HepG2 (cell line): ENCODE measurements around the gene CPVL. TPM values are rescaled to one million over a fixed set of nuclear protein-coding genes. Genes with fewer than 3 reads are reported as not detected.

Experiments used
- IKZF4 ChIP-seq: sonication (generic); formaldehyde crosslinking; IDR thresholded peaks from 2 replicates; pipeline ENCODE4 v1.5.1; 2020; ENCODE audit warnings: borderline replicate concordance, mild to moderate bottlenecking, low read depth, missing genetic modification reagents; ENCODE audit errors: not compliant biosample characterization
- MTA1 ChIP-seq: sonication (generic); formaldehyde crosslinking; IDR thresholded peaks from 2 replicates; pipeline ENCODE4 v1.4.0; 2020; ENCODE audit warnings: missing genetic modification reagents, mild to moderate bottlenecking, borderline replicate concordance
- SIN3B ChIP-seq: fragments of 150-350 bp; IDR thresholded peaks from 2 replicates; pipeline ENCODE4 v1.6.1; 2014; ENCODE audit warnings: low read length
- SOX5 ChIP-seq: IDR thresholded peaks from 2 replicates; pipeline ENCODE4 v1.6.1; 2016; ENCODE audit warnings: borderline replicate concordance
- STAG1 ChIP-seq: sonication (generic); formaldehyde crosslinking; IDR thresholded peaks from 2 replicates; pipeline ENCODE4 v1.4.0; 2020; ENCODE audit warnings: missing genetic modification reagents
- XRCC5 ChIP-seq: fragments of 200-400 bp; formaldehyde crosslinking; optimal IDR thresholded peaks from 2 replicates; pipeline ENCODE3; 2017; ENCODE audit warnings: mild to moderate bottlenecking, low read length
- YY1 ChIP-seq: IDR thresholded peaks from 2 replicates; pipeline ENCODE4 v1.6.1; 2011; ENCODE audit warnings: low read length, low read depth, moderate library complexity, mild to moderate bottlenecking; ENCODE audit not compliant: insufficient read depth, insufficient replicate concordance
- ZBTB7A ChIP-seq: sonication (generic); formaldehyde crosslinking; IDR thresholded peaks from 2 replicates; pipeline ENCODE4 v1.8.0; 2022; ENCODE audit warnings: mild to moderate bottlenecking, missing genetic modification reagents
- ZBTB7B ChIP-seq: sonication (generic); formaldehyde crosslinking; IDR thresholded peaks from 2 replicates; pipeline ENCODE4 v1.4.0; 2020; ENCODE audit warnings: missing genetic modification reagents
- ZKSCAN1 ChIP-seq: fragments of 150-350 bp; IDR thresholded peaks from 2 replicates; pipeline ENCODE4 v1.6.1; 2014; ENCODE audit warnings: low read length
- ZNF138 ChIP-seq: sonication (generic); formaldehyde crosslinking; IDR thresholded peaks from 2 replicates; pipeline ENCODE4 v1.5.0; 2020; ENCODE audit warnings: mild to moderate bottlenecking, low read depth, missing genetic modification reagents
- ZNF251 ChIP-seq: sonication (generic); formaldehyde crosslinking; IDR thresholded peaks from 2 replicates; pipeline ENCODE4 v1.9.0; 2021; ENCODE audit warnings: mild to moderate bottlenecking, missing genetic modification reagents
- ZNF350 ChIP-seq: sonication (generic); formaldehyde crosslinking; IDR thresholded peaks from 2 replicates; pipeline ENCODE4 v1.4.0; 2020; ENCODE audit warnings: mild to moderate bottlenecking, low read depth, missing genetic modification reagents, borderline replicate concordance
- ZNF652 ChIP-seq: IDR thresholded peaks from 2 replicates; pipeline ENCODE4 v1.6.1; 2016; ENCODE audit warnings: low read depth, borderline replicate concordance
- polyA plus RNA-seq, 8 experiments: library from polyadenylated mRNA; depleted of rRNA in 3 of 8; stranded (reverse) in 7 of 8; unstranded in 1 of 8; fragments of >200 nt; fragmentation: Illumina TruSeq in 4 of 8; extraction: Trizol in 4 of 8; gene quantifications; 2 replicates each; pipeline versions ENCODE4 v1.2.1 to v1.2.3, GENCODE V29; 2011 to 2016; ENCODE audit warnings: low read depth in 4 of 8, missing spikeins in 1 of 8, mixed read lengths in 1 of 8; ENCODE audit not compliant: insufficient read depth in 1 of 8
- total RNA-seq, 5 experiments: library from RNA; depleted of rRNA; stranded (reverse); fragments of >200 nt; fragmentation: Illumina TruSeq; extraction: Trizol; gene quantifications; 2 replicates each; pipeline ENCODE4 v1.2.3, GENCODE V29; 2016; ENCODE audit warnings: low read depth in 1 of 5
- TF ChIP-seq, protein P1 (sequence below): sonication (generic); formaldehyde crosslinking; IDR thresholded peaks from 2 replicates; pipeline ENCODE4 v1.5.0; 2020; ENCODE audit warnings: mild to moderate bottlenecking, missing genetic modification reagents, borderline replicate concordance
- TF ChIP-seq, protein P2 (sequence below): sonication (generic); formaldehyde crosslinking; IDR thresholded peaks from 2 replicates; pipeline ENCODE4 v1.9.0; 2021; ENCODE audit warnings: missing genetic modification reagents, borderline replicate concordance
- TF ChIP-seq, protein P3 (sequence below): sonication (generic); formaldehyde crosslinking; IDR thresholded peaks from 2 replicates; pipeline ENCODE4 v1.8.0; 2022; ENCODE audit warnings: missing genetic modification reagents, mild to moderate bottlenecking, borderline replicate concordance
- TF ChIP-seq, protein P4 (sequence below): IDR thresholded peaks from 2 replicates; pipeline ENCODE4 v1.4.0; 2020; ENCODE audit warnings: mild to moderate bottlenecking, missing genetic modification reagents
- TF ChIP-seq, protein P5 (sequence below): sonication (generic); formaldehyde crosslinking; IDR thresholded peaks from 2 replicates; pipeline ENCODE4 v1.5.0; 2020; ENCODE audit warnings: missing genetic modification reagents

The CPVL gene
- total and polyA plus RNA-seq, 2 of the 13 experiments (the other 11 are each of a cell fraction or from before 2014, with no cell fraction given), result 59.2 to 294 TPM

DNA sequence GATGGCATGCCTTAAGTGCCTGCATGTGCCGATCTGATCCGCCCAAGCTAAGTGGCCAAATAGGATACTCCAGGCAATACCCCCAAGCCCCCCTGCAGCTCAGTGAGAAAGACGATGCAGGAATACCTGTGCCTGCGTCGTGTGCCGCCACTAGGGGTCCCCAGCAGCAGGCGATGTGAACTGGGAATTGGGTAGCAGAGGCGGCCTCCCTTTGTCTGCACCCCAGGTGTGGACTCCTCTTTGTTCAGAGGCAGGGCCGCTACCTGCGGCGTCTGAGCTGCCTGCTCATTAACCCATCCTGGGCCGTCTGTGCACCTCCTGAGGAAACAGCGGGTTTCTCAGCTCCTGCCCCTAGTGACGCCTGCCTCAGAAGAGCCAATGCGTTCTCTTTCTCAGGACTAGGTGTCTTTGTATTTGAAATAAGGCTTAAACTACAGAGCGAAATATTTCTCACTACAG lies 43.4 kb upstream of the CPVL start (continued):
- TF ChIP-seq STAG1 (CRISPR knock-in tag) (peak; percentile 91), ZNF350 (CRISPR knock-in tag) (peak; percentile 69; the same call in 1 of the 2 replicates), ZBTB7B (CRISPR knock-in tag) (peak; percentile 56; the same call in 1 of the 2 replicates), SIN3B (no peak), MTA1 (CRISPR knock-in tag) (peak; percentile 48; the same call in 1 of the 2 replicates), ZNF138 (CRISPR knock-in tag) (0 out of 2 replicates have a peak, but pooled peaks have one; percentile 32), ZNF652 (CRISPR knock-in tag) (peak; percentile 85), ZBTB7A (CRISPR knock-in tag) (peak; percentile 60; the same call in 1 of the 2 replicates), YY1 (peak; percentile 26), ZNF251 (no peak), ZKSCAN1 (0 out of 2 replicates have a peak, but pooled peaks have one; percentile 7), IKZF4 (no peak), SOX5 (CRISPR knock-in tag) (peak; percentile 88), XRCC5 (peak; percentile 78)
- TF ChIP-seq, protein P1, sequence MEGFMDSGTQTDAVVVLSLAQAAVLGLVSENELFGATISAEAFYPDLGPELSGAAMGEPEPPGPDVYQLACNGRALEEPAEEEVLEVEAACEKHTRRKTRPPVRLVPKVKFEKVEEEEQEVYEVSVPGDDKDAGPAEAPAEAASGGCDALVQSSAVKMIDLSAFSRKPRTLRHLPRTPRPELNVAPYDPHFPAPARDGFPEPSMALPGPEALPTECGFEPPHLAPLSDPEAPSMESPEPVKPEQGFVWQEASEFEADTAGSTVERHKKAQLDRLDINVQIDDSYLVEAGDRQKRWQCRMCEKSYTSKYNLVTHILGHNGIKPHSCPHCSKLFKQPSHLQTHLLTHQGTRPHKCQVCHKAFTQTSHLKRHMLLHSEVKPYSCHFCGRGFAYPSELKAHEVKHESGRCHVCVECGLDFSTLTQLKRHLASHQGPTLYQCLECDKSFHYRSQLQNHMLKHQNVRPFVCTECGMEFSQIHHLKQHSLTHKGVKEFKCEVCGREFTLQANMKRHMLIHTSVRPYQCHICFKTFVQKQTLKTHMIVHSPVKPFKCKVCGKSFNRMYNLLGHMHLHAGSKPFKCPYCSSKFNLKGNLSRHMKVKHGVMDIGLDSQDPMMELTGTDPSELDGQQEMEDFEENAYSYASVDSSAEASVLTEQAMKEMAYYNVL (CRISPR knock-in tag), result no peak; the same call in 1 of the 2 replicates
- TF ChIP-seq, protein P2, sequence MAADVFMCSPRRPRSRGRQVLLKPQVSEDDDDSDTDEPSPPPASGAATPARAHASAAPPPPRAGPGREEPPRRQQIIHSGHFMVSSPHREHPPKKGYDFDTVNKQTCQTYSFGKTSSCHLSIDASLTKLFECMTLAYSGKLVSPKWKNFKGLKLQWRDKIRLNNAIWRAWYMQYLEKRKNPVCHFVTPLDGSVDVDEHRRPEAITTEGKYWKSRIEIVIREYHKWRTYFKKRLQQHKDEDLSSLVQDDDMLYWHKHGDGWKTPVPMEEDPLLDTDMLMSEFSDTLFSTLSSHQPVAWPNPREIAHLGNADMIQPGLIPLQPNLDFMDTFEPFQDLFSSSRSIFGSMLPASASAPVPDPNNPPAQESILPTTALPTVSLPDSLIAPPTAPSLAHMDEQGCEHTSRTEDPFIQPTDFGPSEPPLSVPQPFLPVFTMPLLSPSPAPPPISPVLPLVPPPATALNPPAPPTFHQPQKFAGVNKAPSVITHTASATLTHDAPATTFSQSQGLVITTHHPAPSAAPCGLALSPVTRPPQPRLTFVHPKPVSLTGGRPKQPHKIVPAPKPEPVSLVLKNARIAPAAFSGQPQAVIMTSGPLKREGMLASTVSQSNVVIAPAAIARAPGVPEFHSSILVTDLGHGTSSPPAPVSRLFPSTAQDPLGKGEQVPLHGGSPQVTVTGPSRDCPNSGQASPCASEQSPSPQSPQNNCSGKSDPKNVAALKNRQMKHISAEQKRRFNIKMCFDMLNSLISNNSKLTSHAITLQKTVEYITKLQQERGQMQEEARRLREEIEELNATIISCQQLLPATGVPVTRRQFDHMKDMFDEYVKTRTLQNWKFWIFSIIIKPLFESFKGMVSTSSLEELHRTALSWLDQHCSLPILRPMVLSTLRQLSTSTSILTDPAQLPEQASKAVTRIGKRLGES (CRISPR knock-in tag), result no peak
- TF ChIP-seq, protein P3, sequence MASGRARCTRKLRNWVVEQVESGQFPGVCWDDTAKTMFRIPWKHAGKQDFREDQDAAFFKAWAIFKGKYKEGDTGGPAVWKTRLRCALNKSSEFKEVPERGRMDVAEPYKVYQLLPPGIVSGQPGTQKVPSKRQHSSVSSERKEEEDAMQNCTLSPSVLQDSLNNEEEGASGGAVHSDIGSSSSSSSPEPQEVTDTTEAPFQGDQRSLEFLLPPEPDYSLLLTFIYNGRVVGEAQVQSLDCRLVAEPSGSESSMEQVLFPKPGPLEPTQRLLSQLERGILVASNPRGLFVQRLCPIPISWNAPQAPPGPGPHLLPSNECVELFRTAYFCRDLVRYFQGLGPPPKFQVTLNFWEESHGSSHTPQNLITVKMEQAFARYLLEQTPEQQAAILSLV (CRISPR knock-in tag), result peak; percentile 82; the same call in 1 of the 2 replicates
- TF ChIP-seq, protein P4, sequence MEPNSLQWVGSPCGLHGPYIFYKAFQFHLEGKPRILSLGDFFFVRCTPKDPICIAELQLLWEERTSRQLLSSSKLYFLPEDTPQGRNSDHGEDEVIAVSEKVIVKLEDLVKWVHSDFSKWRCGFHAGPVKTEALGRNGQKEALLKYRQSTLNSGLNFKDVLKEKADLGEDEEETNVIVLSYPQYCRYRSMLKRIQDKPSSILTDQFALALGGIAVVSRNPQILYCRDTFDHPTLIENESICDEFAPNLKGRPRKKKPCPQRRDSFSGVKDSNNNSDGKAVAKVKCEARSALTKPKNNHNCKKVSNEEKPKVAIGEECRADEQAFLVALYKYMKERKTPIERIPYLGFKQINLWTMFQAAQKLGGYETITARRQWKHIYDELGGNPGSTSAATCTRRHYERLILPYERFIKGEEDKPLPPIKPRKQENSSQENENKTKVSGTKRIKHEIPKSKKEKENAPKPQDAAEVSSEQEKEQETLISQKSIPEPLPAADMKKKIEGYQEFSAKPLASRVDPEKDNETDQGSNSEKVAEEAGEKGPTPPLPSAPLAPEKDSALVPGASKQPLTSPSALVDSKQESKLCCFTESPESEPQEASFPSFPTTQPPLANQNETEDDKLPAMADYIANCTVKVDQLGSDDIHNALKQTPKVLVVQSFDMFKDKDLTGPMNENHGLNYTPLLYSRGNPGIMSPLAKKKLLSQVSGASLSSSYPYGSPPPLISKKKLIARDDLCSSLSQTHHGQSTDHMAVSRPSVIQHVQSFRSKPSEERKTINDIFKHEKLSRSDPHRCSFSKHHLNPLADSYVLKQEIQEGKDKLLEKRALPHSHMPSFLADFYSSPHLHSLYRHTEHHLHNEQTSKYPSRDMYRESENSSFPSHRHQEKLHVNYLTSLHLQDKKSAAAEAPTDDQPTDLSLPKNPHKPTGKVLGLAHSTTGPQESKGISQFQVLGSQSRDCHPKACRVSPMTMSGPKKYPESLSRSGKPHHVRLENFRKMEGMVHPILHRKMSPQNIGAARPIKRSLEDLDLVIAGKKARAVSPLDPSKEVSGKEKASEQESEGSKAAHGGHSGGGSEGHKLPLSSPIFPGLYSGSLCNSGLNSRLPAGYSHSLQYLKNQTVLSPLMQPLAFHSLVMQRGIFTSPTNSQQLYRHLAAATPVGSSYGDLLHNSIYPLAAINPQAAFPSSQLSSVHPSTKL (CRISPR knock-in tag), result peak; percentile 51; the same call in 1 of the 2 replicates
- TF ChIP-seq, protein P5, sequence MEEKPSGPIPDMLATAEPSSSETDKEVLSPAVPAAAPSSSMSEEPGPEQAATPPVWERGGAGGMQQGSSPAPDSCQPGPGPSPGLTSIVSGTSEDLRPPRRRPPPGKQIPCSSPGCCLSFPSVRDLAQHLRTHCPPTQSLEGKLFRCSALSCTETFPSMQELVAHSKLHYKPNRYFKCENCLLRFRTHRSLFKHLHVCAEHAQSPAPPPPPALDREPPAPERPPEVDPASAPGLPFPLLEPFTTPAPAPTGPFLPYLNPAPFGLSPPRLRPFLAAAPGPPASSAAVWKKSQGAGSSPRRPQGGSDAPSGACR (CRISPR knock-in tag), result peak; percentile 70; the same call in 1 of the 2 replicates
